H9 (cell line): ENCODE results near the gene SERPINE3. TPM values are rescaled to one million over a fixed set of nuclear protein-coding genes. Genes with fewer than 3 reads are reported as not detected.

Experiments used
- DNase-seq: peaks from one replicate; pipeline ENCODE4 v3.0.0-alpha.2; 2017
- H2AFZ ChIP-seq: one replicate; pipeline ENCODE4 v1.6.1; 2013; ENCODE audit warnings: mild to moderate bottlenecking, low read length, control low read depth, moderate library complexity
- H2AK5ac ChIP-seq: 2 replicates; pipeline ENCODE4 v1.6.1; 2013; ENCODE audit warnings: low read length, control low read depth, mixed read lengths; ENCODE audit not compliant: insufficient read length
- H2BK120ac ChIP-seq: one replicate; pipeline ENCODE4 v1.6.1; 2013; ENCODE audit warnings: low read depth, mild to moderate bottlenecking, low read length, control low read depth, inconsistent platforms; ENCODE audit not compliant: poor library complexity, severe bottlenecking
- H2BK12ac ChIP-seq: 2 replicates; pipeline ENCODE4 v1.6.1; 2013; ENCODE audit warnings: low read length, control low read depth, mixed read lengths, low read depth; ENCODE audit not compliant: insufficient read length
- H2BK15ac ChIP-seq: 2 replicates; pipeline ENCODE4 v1.6.1; 2013; ENCODE audit warnings: low read depth, low read length, control low read depth
- H2BK20ac ChIP-seq: one replicate; pipeline ENCODE4 v1.6.1; 2013; ENCODE audit warnings: low read depth, mild to moderate bottlenecking, low read length, control low read depth, inconsistent platforms; ENCODE audit not compliant: poor library complexity, severe bottlenecking
- H2BK5ac ChIP-seq: 2 replicates; pipeline ENCODE4 v1.6.1; 2013; ENCODE audit warnings: low read length, control low read depth, mixed read lengths; ENCODE audit not compliant: insufficient read length
- H3K14ac ChIP-seq: 2 replicates; pipeline ENCODE4 v1.6.1; 2013; ENCODE audit warnings: low read length, control low read depth; ENCODE audit not compliant: insufficient read depth
- H3K18ac ChIP-seq: 2 replicates; pipeline ENCODE4 v1.6.1; 2013; ENCODE audit warnings: low read depth, mild to moderate bottlenecking, mixed read lengths, low read length, control low read depth; ENCODE audit not compliant: insufficient read length
- H3K23ac ChIP-seq: 2 replicates; pipeline ENCODE4 v1.6.1; 2013; ENCODE audit warnings: low read length, control low read depth, mixed read lengths, low read depth; ENCODE audit not compliant: insufficient read length
- H3K23me2 ChIP-seq: 2 replicates; pipeline ENCODE4 v1.6.1; 2013; ENCODE audit warnings: low read depth, mild to moderate bottlenecking, mixed read lengths, low read length, control low read depth; ENCODE audit not compliant: insufficient read length, poor library complexity, severe bottlenecking
- H3K27ac ChIP-seq: 2 replicates; pipeline ENCODE4 v1.5.1; 2013; ENCODE audit warnings: low read length, control low read depth, mixed read lengths, low read depth; ENCODE audit not compliant: insufficient read length
- H3K27me3 ChIP-seq: 2 replicates; pipeline ENCODE4 v1.6.1; 2013; ENCODE audit warnings: low read length, control low read depth, inconsistent platforms; ENCODE audit not compliant: insufficient read depth
- H3K4ac ChIP-seq: 2 replicates; pipeline ENCODE4 v1.6.1; 2013; ENCODE audit warnings: low read depth, mild to moderate bottlenecking, control low read depth, inconsistent platforms, low read length, moderate library complexity
- H3K4me1 ChIP-seq: 2 replicates; pipeline ENCODE4 v1.6.1; 2013; ENCODE audit warnings: low read length, control low read depth, inconsistent platforms; ENCODE audit not compliant: insufficient read depth
- H3K4me2 ChIP-seq: 2 replicates; pipeline ENCODE4 v1.6.1; 2013; ENCODE audit warnings: low read length, control low read depth, mixed read lengths; ENCODE audit not compliant: insufficient read length, insufficient read depth
- H3K56ac ChIP-seq: 2 replicates; pipeline ENCODE4 v1.6.1; 2013; ENCODE audit warnings: low read depth, mild to moderate bottlenecking, mixed read lengths, low read length, control low read depth; ENCODE audit not compliant: insufficient read length
- H3K79me1 ChIP-seq: 2 replicates; pipeline ENCODE4 v1.6.1; 2013; ENCODE audit warnings: low read depth, mild to moderate bottlenecking, moderate library complexity, low read length, control low read depth, inconsistent platforms; ENCODE audit not compliant: insufficient read depth, poor library complexity, severe bottlenecking
- H3K79me2 ChIP-seq: 2 replicates; pipeline ENCODE4 v1.6.1; 2013; ENCODE audit warnings: low read length, control low read depth, inconsistent platforms; ENCODE audit not compliant: insufficient read depth
- H3K9ac ChIP-seq: 2 replicates; pipeline ENCODE4 v1.6.1; 2013; ENCODE audit warnings: low read length, control low read depth, mixed read lengths; ENCODE audit not compliant: insufficient read length; ENCODE audit errors: extremely low read depth
- H3K9me3 ChIP-seq: one replicate; pipeline ENCODE4 v1.6.1; 2013; ENCODE audit warnings: low read depth, low read length, inconsistent platforms; ENCODE audit not compliant: control insufficient read depth
- H3T11ph ChIP-seq: one replicate; pipeline ENCODE4 v1.6.1; 2013; ENCODE audit warnings: mild to moderate bottlenecking, low read length, control low read depth, inconsistent platforms
- H4K20me1 ChIP-seq: one replicate; pipeline ENCODE4 v1.6.1; 2013; ENCODE audit not compliant: control insufficient read depth, insufficient read length, insufficient read depth
- H4K5ac ChIP-seq: 2 replicates; pipeline ENCODE4 v1.6.1; 2013; ENCODE audit warnings: low read depth, mild to moderate bottlenecking, mixed read lengths, low read length, control low read depth; ENCODE audit not compliant: insufficient read length
- H4K8ac ChIP-seq: replicated peaks from 2 replicates; pipeline ENCODE4 v1.6.1; 2013; ENCODE audit warnings: low read length, control low read depth, mixed read lengths, low read depth; ENCODE audit not compliant: insufficient read length
- H4K91ac ChIP-seq: 2 replicates; pipeline ENCODE4 v1.6.1; 2013; ENCODE audit warnings: low read depth, mild to moderate bottlenecking, moderate library complexity, mixed read lengths, low read length, control low read depth; ENCODE audit not compliant: insufficient read length
- H3K27ac Mint-ChIP-seq, 3 experiments: 2 replicates in 2 of 3; 3 replicates in 1 of 3; pipeline ENCODE4 v1.8.0; 2020 to 2021; ENCODE audit warnings: mixed read lengths in 3 of 3, mild to moderate bottlenecking in 1 of 3, moderate library complexity in 1 of 3
- H3K27me3 Mint-ChIP-seq: 2 replicates; pipeline ENCODE4 v1.8.0; 2021; ENCODE audit warnings: low read depth, mild to moderate bottlenecking, moderate library complexity, mixed read lengths
- H3K36me3 Mint-ChIP-seq, 3 experiments: 2 replicates in 2 of 3; 3 replicates in 1 of 3; pipeline ENCODE4 v1.8.0; 2020 to 2021; ENCODE audit warnings: low read depth in 3 of 3, mixed read lengths in 3 of 3; ENCODE audit not compliant: insufficient read depth in 1 of 3
- H3K4me1 Mint-ChIP-seq, 2 experiments: 2 replicates each; pipeline ENCODE4 v1.8.0; 2020; ENCODE audit warnings: mixed read lengths in 2 of 2
- H3K4me3 Mint-ChIP-seq, 2 experiments: 2 replicates in 1 of 2; 3 replicates in 1 of 2; pipeline ENCODE4 v1.8.0; 2020 to 2021; ENCODE audit warnings: mild to moderate bottlenecking in 2 of 2, mixed read lengths in 2 of 2, moderate library complexity in 1 of 2
- H3K9me3 Mint-ChIP-seq, 2 experiments: 2 replicates in 1 of 2; 3 replicates in 1 of 2; pipeline ENCODE4 v1.8.0; 2020; ENCODE audit warnings: mild to moderate bottlenecking in 2 of 2, mixed read lengths in 2 of 2, moderate library complexity in 1 of 2
- CTCF ChIP-seq: fragments of 200-600 bp; sonication (generic); conservative IDR thresholded peaks from 3 replicates; pipeline ENCODE4 v1.8.0; 2021; ENCODE audit warnings: antibody characterized with exemption, mild to moderate bottlenecking
- total RNA-seq: library from RNA; stranded (reverse); gene quantifications from 2 replicates; pipeline ENCODE4 v1.2.1, GENCODE V29; 2021

SERPINE3 gene
- total RNA-seq, 1 experiment from 2014 or later: not detected

GRCh38 chr13:51333826-51334225, 5.7 kb upstream of the SERPINE3 start:
- H3K27me3 ChIP-seq: no peaks in the 10 kb centered on the region
- no peaks in the 10 kb centered on the region; the same call in 1 of the 2 replicates for H3K27me3 Mint-ChIP-seq
- H3T11ph ChIP-seq: no peak overlapping the region

More at GRCh38 chr13:51333826-51334225, 5.7 kb upstream of the SERPINE3 start:
- no peaks in the 10 kb centered on the region for H3K79me1 ChIP-seq
- Mint-ChIP-seq H3K4me3 (no peak overlapping the region), H3K9me3 (no peaks in the 10 kb centered on the region), H3K4me1 (peaks cover 10 to 22% of the 10 kb centered on the region in 2 experiments), H3K27ac (no peak overlapping the region), H3K36me3 (no peaks in the 10 kb centered on the region)
- H3K9me3 ChIP-seq: no peaks in the 10 kb centered on the region
- no peak overlapping the region for H3K23ac ChIP-seq
- no peak overlapping the region for H3K27ac ChIP-seq
- H2AK5ac ChIP-seq: no peak overlapping the region
- H2BK15ac ChIP-seq: no peak overlapping the region
- no peaks in the 10 kb centered on the region; the same call in 1 of the 2 replicates for H3K4me1 ChIP-seq
- H4K20me1 ChIP-seq: no peaks in the 10 kb centered on the region
- H4K5ac ChIP-seq: no peak overlapping the region
- H4K91ac ChIP-seq: no peak overlapping the region
- H3K23me2 ChIP-seq: no peaks in the 10 kb centered on the region
- H2BK120ac ChIP-seq: no peak overlapping the region
- DNase-seq: no peak
- H3K79me2 ChIP-seq: no peaks in the 10 kb centered on the region
- H3K18ac ChIP-seq: no peak overlapping the region
- H2BK12ac ChIP-seq: no peak overlapping the region
- H3K56ac ChIP-seq: no peak overlapping the region
- H3K4me2 ChIP-seq: no peak overlapping the region
- H2BK5ac ChIP-seq: no peak overlapping the region
- H4K8ac ChIP-seq: no peak overlapping the region
- no peak overlapping the region for H2BK20ac ChIP-seq
- H2AFZ ChIP-seq: no peak overlapping the region
- no peak overlapping the region for H3K4ac ChIP-seq
- no peak overlapping the region for H3K9ac ChIP-seq
- H3K14ac ChIP-seq: no peak overlapping the region
- no peak for TF ChIP-seq CTCF
